Stimulated activated CD4-positive, alpha-beta T cell treated with anti-CD3 and anti-CD28 coated beads, Interleukin-4, amount 100 ng/mL, for 4 hours (primary cell): ENCODE results near the gene PDE6B.
A peak's percentile ranks its signal among the peaks of the same experiment; 100 is the strongest.

Experiments used
- DNase-seq, 2 experiments: peaks; one replicate each; pipeline ENCODE4 v3.0.0-alpha.2; 2020

Gene PDE6B

DNA sequence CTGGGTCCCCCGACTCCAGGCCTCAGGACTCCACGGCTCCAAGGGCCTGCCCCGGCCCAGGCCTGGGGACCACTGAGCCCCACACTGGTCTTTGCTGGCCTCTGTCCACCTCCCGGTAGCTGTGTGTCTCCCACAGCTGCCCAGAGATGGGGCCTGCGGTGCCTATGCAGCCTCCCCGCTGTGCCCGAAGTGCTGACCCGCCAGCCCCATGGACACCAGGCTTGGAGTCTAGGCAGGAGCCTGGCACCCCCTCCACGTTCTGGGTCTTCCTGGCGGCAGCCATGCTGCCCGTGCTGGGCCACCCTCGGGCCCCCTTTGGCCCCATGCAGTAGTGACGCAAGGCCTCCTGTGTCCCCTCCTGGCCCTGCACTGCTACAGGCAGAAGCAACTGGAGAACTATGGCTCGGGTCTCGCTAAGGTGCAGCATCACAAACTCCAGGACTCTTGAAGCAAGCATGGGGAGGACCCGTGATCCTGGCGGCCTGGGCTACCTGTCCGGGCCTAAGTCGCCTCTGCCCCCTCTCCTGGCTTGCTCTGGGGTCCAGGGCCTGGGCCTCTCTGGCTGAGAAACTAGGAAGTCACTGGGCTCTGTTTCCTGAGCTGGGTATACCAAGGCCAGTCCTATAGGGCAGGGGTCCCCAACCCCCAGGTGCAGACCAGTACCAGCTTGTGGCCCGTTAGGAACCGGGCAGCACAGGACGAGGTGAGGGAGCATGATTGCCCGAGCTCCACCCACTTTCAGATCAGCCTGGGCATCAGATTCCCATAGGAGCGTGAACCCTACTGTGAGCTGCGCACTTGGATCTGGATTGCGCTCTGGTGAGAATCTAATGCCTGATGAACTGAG lies 49.9 kb downstream of the PDE6B start:
- DNase-seq, result no peak

DNA sequence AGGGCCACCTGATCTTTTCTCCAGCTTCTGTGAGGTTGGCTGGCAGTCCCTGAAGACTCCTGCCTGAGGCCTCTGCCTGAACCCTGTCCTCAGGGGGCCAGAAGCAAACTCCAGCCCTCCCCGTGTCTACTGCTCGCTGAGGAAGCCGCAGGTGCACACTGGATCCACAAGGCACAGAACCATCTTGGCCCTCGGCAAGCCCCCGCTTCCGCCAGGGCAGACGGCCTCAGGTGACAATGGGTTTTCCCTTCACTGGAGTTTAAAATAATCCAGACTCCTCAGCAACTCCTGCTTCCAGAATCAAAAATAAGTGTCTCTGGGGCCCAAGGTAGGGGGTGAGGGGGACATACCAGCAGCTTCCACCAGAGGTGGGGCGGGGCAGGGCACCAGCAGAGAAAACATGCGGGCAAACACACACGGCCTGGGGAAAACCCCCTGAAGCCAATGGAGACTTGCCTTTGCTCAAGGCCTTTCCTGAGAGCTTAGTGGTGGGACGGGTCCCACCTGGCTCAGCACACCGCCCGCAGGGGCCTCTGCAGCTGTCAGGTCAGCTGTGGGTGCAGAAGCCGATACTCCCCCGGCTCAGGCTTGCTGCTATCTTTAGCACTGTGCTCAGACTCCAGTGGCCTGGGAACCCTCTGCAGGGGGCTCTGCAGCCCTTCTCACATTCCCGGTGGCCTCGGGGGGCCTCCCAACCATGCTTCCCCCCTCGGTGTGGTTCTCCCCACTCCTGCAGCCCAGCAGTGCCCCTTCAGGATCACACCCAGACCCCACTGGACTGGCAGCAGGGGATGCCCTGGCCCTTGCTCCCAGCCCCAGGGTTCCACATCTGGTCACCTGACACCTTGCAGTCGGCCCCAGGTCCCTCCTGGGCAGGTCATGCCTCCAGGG lies 50.9 kb downstream of the PDE6B start:
- no peak for DNase-seq

DNA sequence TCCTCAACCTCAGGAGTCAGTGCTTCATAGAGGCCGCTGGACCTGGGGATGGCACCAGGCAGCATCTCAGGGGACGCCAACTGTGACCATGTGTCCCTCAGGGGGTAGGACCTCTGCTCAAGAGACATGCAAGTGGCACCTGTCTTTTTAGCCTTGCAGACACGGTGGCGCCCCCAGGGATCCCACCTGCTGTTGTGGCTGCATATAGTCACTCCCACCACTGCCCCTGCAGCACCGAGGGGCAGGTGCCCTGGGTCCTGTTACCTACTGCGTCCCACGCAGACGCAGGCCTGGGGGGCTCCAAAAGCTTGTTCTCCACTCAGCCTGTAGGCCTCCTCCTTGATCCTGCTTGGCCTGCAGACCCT lies 51.5 kb downstream of the PDE6B start:
- DNase-seq, result no peak

DNA sequence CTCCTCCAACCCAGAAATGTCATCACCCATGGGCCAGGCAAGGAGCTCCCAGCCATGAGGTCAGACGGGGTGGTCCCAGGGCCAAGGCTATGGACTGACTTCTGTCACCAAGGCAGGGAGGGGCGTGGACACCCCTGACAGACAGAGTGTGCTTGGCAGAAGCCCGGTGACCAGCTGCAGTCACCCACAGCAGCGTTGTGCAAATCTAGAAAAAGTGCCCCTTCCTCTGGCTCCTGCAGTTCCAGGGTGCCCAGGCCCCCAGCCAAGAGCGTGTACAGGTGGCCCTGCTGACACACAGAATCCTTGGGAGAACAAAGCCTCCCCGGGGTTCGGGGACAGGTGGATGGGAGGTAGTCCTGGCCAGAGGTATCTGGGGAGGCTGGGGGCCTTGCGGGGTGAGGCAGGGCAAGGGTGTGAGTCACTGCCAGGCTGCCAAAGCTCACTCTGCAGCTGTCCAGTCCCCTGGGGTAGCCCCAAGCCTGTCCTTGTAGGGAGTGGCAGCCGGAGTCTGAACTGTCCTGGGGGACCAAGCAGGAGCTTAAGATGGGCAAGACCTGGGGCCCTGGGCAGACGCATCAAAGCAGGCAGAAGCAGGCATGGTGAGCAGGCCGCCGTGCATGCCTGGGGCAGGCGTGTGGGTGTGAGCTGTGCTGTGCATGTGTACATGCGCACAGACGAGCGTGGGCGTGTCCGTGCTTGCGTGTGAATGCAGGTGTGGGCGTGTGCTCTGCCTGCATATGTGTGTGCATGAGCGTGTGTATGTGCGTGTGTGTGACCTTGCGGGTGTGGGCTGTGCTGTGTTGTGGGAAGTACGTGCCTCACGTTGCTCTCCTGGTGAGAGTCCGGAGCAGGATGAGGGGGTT lies 52.3 kb downstream of the PDE6B start:
- peak in 1 of 2 experiments; percentile 46 for DNase-seq

DNA sequence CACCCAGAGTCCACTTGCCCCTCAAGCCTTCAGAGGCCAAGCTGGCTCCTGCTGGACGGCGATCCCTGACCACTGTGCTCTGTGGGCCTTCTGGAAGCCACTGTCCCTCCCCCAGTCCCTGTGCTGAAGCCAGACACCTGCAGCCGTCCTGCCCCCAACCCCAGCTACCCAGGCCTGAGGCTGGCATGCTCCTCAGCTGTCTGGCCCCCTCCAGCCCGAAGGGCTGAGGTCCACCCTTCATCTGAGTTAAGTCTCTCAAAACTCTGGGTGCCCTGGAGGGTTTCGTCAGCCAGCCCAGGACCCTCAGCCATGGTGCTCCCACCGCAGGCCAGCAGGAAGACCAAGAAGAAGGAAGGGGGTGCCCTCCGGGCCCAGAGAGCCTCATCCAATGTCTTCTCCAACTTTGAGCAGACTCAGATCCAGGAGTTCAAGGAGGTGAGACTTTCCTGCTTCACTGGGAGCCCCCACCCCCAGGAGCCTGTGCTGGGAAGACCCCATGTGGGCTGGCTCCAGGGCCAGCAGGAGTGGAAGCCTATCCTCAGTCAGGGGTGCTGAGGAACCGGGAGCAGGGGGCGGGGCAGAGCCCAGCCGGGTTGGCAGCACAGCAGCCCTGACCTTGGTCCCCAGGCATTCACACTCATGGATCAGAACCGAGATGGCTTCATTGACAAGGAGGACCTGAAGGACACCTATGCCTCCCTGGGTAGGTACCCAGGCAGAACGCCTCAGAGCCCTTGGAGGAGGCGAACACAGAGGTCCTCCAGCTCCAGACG lies 53.1 kb downstream of the PDE6B start:
- DNase-seq, result no peak

DNA sequence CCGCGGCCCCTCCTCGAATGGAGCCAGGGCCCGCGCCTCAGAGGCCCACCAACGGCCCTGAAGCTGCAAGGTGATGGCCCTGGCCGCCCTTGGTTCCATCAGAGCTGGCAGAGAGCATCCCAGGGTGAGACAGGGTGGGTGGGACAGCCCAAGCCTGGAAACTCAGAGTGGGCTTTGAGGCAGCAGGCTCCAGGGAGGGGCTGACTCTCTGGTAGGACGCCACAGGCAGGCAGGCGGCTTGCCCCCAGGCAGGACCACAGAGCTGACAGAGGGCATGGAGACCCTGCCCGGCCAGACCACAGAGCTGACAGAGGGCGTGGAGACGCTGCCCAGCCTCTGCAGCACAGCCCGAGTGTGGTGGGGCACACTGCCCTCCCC lies 53.7 kb downstream of the PDE6B start:
- no peak for DNase-seq

DNA sequence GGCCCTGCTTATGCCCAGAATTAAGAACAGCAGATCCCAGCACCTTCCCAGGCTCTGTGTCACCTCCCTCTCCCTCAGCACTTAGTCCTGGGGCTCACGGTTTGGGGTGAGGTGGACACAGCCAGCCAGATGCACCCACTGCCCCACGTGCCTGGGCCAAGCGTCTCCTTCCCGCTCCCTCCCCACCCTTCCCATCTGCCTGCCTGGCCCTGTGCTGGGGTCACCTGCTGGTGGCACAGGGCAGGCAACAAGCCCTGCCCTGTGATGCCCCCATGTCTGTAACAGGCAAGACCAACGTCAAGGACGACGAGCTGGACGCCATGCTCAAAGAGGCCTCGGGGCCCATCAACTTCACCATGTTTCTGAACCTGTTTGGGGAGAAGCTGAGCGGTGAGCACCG lies 54.3 kb downstream of the PDE6B start:
- no peak for DNase-seq

DNA sequence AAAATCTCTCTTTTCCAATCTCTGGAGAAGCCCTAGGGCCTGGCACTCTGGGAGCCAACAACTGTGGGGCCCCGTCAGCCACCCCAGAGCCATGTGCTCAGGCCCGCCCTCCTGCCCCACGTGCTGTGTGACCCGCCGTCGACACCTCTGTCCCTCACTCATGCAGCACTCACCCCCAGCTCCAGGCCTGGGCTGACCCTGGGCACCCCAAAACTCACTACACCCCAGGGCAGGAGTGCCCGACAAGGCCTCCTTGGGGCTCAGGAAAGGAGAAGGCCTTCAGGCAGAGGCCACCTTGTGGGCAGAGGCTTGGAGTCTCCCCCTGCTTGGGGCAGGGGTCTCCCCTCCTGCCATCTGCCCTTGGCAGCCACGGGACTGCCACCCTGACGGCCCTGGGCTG lies 54.7 kb downstream of the PDE6B start:
- no peak for DNase-seq

DNA sequence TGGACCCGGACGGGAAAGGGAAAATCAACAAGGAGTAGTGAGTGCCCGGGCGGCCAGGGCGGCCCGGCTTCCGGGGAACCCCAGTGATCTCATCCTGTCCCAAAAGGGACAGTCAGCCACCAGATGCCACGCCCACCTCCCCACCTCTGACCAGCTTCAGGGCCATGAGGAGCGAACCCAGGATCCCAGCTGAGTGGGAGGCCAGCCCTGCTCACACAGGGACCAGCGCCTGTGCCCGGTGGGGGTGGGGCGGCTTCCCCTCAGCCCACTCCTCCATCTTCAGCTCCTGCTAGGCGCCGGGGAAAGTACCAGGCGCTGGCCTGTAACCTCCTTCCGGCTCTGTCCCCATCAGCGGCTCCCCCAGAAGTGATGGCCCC lies 55.2 kb downstream of the PDE6B start:
- DNase-seq, result no peak

DNA sequence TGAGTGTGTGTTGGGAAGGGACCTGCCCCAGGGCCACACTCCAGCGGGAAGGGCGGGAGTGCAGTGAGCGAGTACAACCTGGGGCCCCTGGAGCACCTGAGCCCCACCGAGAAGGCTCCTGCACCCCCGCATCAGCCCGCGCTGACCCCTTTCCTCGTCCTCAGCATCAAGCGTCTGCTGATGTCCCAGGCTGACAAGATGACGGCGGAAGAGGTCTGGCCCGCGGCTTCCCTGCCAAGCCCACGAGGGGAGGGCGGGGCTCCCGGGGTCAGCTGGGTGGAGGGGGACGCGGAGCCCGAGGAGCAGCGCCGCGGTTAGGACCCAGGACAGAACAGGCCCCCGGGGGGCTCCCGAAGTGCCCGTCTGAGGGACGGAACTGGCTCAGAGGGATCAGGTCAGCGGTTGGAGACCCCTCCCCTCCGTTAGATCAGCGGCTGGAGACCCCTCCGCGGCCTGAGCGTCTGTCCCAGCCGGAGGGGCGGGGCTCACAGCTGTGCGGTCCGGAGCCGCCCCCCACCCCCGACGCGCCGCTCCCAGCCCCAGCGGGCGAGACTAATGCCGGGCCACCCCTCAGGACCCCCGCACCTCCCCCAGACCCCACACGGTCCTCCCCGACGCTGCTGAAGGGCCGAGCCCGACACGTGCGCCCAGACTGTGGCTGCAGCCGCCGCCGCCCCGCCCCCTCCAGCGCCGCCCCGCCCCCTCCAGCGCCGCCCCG lies 55.7 kb downstream of the PDE6B start:
- DNase-seq, result peak in 1 of 2 experiments; percentile 45

DNA sequence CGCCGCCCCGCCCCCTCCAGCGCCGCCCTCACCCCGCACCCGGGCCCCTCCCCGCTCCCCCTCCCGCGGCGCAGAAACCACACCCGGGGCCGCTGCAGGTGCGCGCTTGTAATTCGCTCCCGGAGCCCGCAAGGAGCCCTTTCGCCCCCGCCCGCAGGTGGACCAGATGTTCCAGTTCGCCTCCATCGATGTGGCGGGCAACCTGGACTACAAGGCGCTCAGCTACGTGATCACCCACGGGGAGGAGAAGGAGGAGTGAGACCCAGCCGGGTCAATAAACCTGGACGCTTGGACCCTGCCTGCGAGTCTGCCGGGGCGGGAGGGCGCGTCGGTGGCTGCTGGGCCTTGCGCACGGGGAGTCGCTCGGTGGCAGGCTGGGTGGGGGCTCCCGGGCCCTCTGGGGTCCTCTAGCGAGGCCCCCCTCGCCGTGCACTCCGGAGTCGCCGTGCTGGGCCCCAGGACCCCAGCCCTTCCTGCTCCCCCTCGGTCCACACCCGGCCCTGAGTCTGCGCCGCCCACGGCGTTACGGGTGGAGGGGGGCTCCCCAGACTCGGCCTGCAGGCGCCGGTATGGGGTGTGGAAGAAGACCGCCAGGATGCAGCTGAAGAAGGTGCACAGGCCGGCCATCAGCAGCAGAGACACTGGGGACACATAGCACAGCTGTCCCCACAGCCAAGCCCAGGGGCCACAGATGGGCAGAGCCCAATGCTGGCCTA lies 56.5 kb downstream of the PDE6B start:
- DNase-seq, result no peak

DNA sequence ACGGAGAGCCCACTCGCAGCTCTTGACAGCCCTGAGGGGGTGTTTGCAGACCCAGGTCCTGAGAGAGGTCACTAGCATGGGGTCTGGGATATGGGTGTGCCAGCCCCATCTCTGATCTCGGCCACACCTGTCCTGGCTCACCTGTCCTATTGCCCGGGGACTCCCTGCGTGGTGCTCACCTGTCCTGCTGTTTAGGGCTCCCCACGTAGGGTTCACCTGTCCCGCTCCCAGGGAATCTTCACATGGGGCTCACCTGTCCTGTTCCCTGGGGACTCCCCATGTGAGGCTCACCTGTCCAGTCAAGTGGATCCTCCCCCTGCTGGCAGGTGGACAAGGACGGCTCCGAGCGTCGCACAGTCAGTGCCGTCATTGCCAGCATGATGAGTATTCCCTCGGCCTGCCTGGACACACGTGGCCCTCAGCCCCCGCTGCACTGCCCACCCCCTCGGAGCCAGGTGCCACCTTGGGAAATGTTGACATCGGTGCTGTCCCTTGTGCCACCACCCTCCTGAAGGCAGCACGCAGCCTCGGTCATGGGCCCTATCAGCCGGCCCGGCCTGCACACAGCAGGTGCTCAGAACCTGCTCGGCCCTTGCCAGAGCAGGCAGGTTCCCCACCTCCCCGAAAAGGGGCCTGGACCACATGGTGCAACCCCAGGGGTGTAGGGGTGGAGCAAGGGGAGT lies 57.3 kb downstream of the PDE6B start:
- no peak for DNase-seq

DNA sequence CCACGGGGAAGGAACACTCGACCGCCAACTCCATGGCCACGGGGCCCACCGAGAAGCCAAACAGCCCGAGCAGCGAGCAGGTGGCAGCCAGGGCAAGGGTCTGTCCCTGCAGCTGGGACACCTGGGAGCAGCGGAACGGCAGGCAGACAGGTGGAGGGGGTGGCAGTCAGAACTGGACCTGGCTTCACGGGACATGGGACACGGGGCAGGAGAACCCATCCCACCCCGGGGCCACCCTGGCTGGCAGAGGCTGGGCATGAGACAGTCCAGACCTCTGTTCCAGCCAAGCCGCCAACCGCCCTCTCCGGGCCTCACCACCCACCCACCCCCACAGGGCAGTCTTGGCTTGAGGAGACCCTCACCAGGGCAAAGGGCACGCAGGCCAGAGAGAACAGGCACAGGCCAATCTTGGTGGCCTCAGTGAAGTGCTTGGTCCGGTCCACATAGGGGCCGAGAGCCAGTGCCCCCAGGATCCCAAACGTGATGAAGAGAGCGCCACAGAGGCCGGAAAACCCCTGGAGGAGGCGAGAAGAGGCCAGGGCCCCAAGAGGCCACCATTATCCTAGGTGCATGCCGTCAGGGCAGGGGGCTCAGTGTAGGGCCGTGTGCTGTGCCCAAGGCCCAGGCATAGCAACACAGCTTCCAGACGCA lies 58.0 kb downstream of the PDE6B start:
- no peak for DNase-seq

DNA sequence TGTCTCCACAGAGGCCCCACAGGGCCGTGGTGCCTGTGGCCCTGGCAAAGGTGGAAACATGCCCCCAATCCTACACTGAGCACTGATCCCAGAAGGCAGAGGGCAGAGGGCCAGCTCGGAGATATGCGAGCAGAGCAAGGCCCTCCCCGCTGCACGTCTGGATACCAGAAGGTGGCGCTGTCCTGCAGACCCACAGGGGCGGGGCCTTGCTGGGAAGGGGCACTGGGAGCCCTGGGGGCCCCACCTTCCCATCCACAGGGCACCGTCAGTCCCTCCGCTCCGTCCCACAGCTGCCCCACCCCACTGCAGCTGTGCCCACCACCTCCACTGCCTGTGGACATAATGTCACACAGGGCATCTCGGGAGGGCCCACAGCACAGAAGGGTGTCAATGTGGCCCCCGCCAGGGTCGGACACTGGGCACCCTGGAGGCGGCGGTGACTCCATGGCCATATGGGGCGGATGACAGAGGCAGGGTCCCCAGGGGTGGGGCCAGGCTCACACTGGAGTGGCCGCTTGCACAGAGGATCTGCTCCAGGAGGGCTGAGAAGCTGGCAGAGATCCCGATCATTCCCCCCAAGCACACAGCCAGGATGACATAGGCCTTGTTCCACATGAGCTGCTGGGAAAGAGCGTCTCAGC lies 58.7 kb downstream of the PDE6B start:
- no peak for DNase-seq

DNA sequence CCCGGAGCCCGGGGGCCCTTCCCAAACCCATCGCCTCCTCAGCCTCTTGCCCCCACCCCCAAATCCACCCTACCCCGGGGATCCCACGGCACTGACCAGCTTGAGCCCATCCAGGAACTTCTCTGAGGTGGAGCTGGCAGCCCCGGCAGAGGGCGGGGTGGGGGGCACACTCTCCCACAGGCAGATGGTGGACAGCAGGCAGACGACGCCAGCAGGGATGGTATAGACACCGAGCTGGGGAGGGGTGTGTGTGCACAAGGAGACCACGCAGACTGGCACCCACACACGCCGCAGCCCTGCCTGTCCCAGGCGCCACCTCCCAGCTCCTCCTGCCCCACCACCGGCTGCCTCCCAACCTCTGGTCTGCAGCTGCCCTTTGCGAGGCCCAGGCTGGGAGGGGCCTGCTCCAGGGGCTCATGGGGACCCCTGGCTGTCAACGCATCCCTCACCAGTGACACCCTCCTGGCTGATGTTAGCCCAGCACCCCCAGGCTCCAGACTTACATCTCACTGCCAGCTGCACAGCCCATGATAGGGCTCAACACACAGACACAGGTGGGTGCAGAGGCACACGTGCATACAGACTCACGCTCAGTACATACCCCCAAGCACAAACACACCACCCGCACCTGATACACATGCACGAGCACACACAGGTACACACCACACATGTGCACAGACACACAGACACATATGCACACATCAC lies 59.4 kb downstream of the PDE6B start:
- DNase-seq, result no peak

DNA sequence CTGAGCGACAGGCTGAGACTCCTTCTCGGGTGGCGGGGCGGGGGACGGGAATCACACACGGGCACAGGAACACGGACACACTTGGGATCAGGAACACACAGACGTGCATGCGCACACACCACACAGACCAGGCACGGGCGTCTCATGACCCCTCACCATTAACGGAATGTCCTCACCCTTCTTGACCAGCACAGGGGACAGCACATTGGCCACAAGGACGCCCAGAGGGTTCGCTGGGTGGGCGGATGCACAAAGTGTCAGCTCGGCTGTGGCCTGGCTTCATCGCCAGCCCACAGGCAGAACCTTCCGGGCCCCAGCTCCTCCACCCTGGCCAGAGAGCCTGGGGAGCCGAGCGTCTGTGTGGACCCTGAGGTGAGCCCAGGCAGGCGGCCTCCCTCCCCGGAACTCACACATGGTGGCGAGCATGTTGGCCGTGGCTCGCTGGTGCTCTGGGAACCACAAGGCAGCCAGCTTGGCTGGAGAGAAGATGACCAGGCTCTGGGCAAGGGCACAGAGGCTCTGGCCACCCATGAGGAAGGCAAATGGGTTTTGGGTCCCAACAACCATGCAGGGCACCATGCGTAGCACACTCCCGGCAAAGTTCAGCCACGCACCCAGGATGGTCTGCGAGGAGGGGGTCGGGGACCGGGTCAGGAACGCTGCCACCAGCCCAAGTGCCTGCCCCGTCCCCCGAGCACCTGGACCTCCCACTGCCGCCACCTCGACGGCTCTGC lies 60.5 kb downstream of the PDE6B start:
- DNase-seq, result no peak

DNA sequence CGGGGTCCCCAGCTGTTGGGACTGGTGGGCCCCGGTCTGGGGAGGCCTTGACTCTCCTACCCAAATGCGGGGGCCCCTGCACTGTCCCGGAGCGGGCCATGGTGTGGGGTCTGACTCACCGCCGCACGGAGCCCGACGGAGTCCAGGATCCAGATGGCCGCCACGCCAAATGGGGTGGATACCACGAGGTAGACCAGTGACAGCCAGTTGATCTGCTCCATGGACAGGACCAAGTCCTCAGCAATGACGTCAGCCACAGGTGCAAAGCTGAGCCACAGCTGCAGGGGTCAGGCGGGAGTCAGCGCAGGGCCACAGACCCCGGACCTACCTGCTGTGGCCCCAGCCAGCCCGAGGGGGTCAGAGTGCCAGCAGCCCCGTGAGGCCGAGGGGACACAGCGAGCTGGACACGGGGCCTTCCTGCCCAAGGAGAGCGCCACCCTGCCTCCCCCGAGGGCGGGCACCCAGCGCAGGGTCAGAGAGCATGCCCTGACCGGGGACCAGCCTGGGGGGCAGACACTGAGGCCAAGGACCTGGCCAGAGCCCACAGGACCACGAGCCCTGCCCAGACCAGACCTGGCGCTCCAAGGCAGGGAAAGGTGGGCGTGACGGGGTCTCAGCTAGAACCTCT lies 61.2 kb downstream of the PDE6B start:
- no peak for DNase-seq
